Posterior vena cava (tissue), 2 donors: Measurements from ENCODE around the gene DST. TPM values are rescaled to one million over a fixed set of nuclear protein-coding genes. Genes with fewer than 3 reads are reported as not detected.
"Not testable (repeated sequence)": the region's sequence is repeated elsewhere in the genome, so short reads cannot be mapped to it uniquely, and the experiment has no call there.

Source experiments
- DNase-seq: peaks from one replicate; pipeline ENCODE4 v3.0.0-alpha.2; 2020; ENCODE audit warnings: low spot score
- intact Hi-C, 2 donors: fragments of 100-400 bp; cut with DNase I; formaldehyde crosslinking; loops; one replicate each; pipeline versions ENCODE4 v1.14.1 to v1.14.2; 2022 to 2023
- total RNA-seq, 2 donors: library from RNA; stranded (reverse); fragmentation: NEBNext Ultra II Directional; extraction: Animal tissue kit (Norgen Biotek cat#: 25700); gene quantifications; one replicate each; pipeline ENCODE4 v1.2.1, GENCODE V29; 2021
- donor health status: DM: yes; HTN: yes; CAD: no.
- donor health status: DM: yes; HTN: yes; CAD: no.

Gene DST
- total RNA-seq, 2 donors from 2014 or later, result 473 to 630 TPM

DNA sequence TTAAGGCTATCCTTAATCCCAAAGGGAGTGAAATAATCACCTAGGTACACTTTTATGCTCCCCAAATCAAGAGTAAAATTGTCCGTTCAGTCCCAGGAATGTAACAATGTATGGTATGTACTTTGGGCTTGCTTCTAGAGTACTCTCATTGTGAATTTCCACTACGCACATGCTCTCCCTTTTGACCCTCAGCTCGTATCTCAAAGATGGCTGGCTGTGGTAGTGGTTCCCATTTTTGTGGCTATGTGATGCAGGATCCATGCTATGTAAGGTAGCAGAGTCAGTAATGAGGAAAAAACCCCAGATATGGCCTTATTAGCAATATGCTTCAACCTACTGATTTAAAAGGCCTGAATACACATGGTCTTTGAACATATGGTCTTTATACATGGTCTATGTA, 133.7 kb downstream of the DST start:
- intact Hi-C loops, result no loop called here
- no peak for DNase-seq

DNA sequence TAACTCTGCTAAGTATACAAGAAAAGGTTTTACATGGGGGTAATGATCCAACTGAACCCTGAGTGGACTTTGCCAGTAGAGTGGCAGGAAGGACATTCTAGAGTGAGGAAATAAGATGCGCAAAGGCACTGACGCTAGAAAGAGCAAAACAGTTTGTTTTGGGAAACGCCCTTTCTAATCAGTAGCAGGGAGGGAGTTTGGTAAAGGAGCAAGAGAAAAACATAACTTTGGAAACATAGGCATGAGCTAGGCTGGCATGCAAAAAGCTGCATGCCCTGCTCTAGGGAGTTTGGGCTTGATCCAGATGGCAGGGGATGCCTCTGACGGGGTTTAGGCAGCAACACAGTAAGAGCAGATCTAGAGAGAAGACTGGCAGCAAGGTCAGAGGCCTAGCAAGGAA, 135.2 kb downstream of the DST start:
- DNase-seq, result no peak
- intact Hi-C loops, result no loop called here

GRCh38 chr6:56505512-56506260, 137.0 kb downstream of the DST start:
- intact Hi-C loops, result no loop called here
- DNase-seq, result no peak

DNA sequence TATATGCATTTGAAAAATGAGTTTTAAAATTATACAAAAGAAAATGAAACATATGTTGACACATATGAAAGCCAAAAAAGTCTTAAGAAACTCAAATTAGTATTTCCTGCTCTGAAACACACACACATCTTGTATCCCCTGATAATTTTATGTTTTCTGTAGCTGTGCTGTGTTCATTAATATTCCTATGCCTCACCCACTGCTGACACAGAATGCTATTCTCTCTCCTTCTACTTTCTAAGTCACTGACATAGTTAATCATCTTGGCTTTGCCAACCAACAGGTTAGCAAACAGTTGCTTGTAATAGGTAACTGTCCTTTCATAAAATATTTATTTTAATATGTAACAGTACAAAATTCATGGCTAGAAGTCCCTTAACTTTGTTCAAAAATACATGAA, 140.7 kb downstream of the DST start:
- no peak for DNase-seq
- intact Hi-C loops, result no loop called here

DNA sequence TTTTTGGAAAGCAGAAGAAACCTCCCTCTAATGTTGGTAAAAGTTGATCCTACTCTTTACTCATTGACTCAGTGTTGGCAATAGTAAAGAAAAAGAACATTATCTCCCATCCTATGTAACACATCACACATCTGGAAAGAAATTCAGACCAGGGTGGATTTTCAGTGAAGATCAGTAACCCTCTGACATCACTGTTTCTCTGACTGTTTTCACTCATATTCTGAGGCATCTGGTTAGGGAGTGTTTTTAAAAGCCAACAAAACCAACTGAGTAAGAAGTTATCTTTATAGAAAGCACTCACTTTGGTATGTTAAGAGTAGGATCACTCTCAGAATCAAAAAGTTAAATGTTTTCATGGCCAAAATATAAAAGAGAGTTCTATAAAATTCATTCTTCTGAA, 143.6 kb downstream of the DST start:
- intact Hi-C loops, result no loop called here

GRCh38 chr6:56497691-56498090, 145.0 kb downstream of the DST start:
- intact Hi-C loops, result no loop called here
- DNase-seq, result no peak

More for the DNA sequence above, 143.6 kb downstream of the DST start:
- DNase-seq, result no peak

DNA sequence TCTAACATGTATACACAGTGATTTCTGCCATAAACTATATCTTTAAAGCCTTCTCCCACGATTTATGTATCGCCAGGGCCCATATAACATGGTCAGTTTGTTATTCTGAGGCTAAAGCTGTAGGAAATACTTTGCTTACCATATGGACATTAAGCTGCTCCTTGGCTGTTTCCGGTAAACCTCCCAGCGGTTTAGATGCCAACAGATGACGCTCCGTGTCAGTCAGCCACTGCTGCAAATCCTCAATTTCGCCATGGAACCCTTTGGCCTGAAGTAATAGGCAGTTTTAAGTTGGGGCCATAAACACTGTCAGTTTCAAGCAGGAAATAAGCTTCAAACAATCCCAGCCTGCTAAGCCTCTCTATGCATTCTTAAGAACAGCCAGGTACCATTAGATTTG, 145.4 kb downstream of the DST start:
- intact Hi-C loops, result no loop called here
- no peak for DNase-seq

DNA sequence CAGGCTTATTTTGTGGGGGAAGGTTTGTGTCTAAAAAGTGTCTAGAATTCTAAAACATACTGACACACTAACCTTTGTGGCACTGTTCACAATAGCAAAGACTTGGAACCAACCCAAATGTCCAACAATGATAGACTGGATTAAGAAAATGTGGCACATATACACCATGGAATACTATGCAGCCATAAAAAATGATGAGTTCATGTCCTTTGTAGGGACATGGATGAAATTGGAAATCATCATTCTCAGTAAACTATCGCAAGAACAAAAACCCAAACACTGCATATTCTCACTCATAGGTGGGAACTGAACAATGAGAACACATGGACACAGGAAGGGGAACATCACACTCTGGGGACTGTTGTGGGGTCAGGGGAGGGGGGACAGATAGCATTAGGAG, 146.0 kb downstream of the DST start:
- intact Hi-C loops, DNase-seq: not testable (repeated sequence)

DNA sequence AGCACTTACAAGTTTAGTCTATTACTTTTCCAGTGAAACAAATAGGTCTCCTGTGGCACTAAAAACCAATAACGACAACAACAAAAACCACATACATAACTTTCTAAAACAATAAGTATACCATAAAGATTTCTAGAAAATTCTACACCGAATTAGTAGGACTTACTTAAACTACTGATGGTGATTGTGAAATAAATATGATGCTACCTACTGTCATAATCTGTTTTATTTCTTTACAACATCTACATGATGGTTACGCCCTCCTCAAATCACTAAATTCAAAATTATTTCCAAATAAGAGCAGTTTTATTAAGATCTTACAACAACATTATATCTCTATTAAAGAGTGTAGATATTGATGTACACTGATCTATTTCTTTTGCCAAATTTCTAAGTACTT, 147.0 kb downstream of the DST start:
- intact Hi-C loops, result no loop called here
- no peak for DNase-seq

DNA sequence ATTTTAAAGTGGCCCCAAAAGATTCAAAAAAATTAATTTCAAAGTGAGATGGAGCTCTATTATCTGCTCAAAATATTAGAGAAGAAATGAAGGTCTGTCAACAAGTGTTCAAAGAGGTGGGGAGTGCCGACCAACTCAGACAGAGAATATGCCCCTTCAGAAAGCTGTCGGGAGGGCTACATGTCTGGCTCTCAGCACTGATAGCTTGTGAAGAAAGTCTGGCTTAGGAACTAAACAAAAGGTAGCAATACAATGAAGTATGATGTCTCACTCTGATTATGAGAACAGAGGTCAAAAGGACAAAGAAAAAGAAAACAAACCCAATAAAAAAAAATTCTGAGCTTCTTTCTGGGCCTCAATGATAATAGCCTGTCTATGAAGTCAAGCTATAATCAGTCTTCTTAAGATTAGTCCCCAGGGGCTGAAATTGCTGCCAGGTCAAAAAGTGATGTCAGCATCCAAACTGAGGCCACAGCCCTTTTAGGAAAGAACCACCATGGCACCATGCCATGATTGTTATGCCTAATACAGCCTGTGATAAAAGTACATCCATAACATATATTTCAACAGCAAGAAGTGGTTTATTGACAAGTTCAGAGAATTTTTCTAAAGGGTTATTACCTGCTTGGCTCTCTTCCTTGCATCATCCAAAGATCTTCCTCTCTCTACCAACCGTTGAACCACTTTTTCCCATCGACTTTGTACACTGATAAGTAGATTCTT, 150.9 kb downstream of the DST start:
- no peak for DNase-seq
- intact Hi-C loops, result no loop called here

GRCh38 chr6:56490993-56491392, 151.7 kb downstream of the DST start:
- intact Hi-C loops, result no loop called here
- DNase-seq, result no peak

- intact Hi-C loops, result no loop called here
- DNase-seq, result no peak
Measured at GRCh38 chr6:56489559-56489958, 153.1 kb downstream of the DST start.

DNA sequence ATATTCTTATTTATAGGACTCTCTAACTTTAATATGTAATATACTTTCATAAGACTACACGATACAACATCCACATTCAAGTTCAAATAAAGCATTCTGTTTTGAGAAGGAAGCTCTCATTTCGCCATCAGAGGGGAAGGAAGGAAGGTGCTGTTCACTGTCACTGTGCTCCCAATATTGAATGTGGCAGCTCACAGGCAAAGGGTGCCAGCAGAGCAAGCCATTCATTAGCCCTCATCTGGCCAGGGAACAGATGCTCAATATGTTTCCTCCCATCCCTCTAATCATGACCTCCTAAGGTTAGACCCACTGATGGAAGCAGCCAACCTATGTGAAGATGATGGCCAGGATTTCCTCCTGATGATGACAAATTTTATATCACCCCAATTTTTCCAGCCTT, 154.4 kb downstream of the DST start:
- no peak for DNase-seq
- intact Hi-C loops, result no loop called here

GRCh38 chr6:56486681-56487080, 156.0 kb downstream of the DST start:
- DNase-seq, result no peak
- intact Hi-C loops, result no loop called here

DNA sequence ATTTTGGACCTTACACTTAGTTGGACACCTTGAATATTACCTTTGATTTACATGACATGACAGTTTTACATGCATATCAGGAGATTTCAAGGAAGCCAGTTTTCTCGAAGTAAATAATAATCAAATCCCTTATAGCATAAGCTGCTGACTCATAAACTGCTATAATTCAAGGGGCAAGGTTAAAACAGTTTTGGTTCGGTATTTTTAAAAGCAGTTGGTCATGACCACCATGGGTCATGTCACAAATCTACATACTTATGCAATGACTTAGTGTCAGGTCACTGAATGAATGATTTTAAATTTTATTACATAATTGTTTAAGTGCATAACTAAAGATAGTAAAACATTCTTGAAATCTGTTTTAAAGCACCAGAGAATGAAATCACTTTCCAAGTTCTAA, 158.0 kb downstream of the DST start:
- DNase-seq, result no peak
- intact Hi-C loops, result no loop called here

- intact Hi-C loops, result no loop called here
- DNase-seq, result no peak
Measured at GRCh38 chr6:56483929-56484328, 158.8 kb downstream of the DST start.

DNA sequence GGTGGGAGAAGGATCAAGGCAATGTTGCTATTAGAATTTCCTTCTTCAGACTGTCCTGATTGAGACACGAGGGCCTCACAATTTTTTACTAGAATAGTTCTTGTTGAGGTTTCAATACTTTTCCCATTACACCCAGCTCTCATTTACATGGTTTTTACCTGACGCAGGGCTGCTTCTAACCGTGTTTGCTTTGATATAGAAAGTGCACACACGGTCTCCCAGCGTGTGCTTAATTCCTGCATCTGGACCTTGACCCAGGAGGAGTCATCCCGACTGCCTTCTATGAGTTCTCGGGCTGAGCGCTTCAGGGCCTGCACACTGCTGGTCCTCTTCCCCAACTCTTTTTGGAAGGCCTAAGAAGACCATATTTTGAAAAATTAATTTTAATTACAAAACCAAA, 160.2 kb downstream of the DST start:
- intact Hi-C loops, result no loop called here

GRCh38 chr6:56481957-56482356, 160.7 kb downstream of the DST start:
- DNase-seq, result no peak
- intact Hi-C loops, result no loop called here

More for the DNA sequence above, 160.2 kb downstream of the DST start:
- no peak for DNase-seq

GRCh38 chr6:56480654-56481337, 161.9 kb downstream of the DST start:
- no peak for DNase-seq
- intact Hi-C loops, result no loop called here

- no peak for DNase-seq
- intact Hi-C loops, result no loop called here
Measured at GRCh38 chr6:56480246-56480645, 162.4 kb downstream of the DST start.

DNA sequence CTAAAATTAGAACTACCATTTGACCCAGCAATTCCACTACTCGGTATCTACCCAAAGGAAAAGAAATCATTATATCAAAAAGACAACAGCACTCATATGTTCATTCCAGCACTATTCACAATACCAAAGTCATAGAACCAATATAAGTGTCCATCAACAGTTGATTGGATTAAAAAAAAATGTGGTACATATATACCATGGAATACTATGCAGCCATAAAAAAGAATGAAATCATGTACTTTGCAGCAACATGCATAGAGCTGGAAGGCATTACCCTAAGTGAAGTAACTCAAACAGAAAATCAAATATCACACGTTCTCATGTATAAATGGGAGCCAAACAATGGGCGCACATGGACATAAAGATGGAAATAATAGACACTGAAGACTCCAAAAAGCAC, 163.3 kb downstream of the DST start:
- DNase-seq, result no peak
- intact Hi-C loops, result no loop called here
